ENCODE measurements around the gene SYT6.

SYT6 gene

GRCh38 chr1:114130846-114131525, 22.7 kb downstream of the SYT6 start:
- Histone ChIP-seq H3K4me3 (ENCODE audit: low read depth, low read length) (no peak overlapping the region), H3K27me3 (no peaks in the 10 kb centered on the region), H3K36me3 (no peaks in the 10 kb centered on the region), H3K9me3 (no peaks in the 10 kb centered on the region), H3K4me1 (no peaks in the 10 kb centered on the region)
- DNase-seq, result no peak
- TF ChIP-seq CTCF (IDR thresholded peaks at IDR 0.05; ENCODE audit: low read depth, low read length), result no peak

- H3K27me3 ChIP-seq, result no peaks in the 10 kb centered on the region
- H3K4me3 ChIP-seq (ENCODE audit: low read depth, low read length), result no peak overlapping the region
- H3K4me1 ChIP-seq, result no peaks in the 10 kb centered on the region
- H3K36me3 ChIP-seq, result no peaks in the 10 kb centered on the region
- no peak for TF ChIP-seq CTCF (IDR thresholded peaks at IDR 0.05; ENCODE audit: low read depth, low read length)
- no peaks in the 10 kb centered on the region for H3K9me3 ChIP-seq
- DNase-seq, result no peak
Measured at GRCh38 chr1:114130213-114130612, 23.5 kb downstream of the SYT6 start.

GRCh38 chr1:114128293-114128692, 25.4 kb downstream of the SYT6 start:
- no peak for DNase-seq
- no peaks in the 10 kb centered on the region for H3K9me3 ChIP-seq
- no peaks in the 10 kb centered on the region for H3K27me3 ChIP-seq
- no peak overlapping the region for H3K4me3 ChIP-seq (ENCODE audit: low read depth, low read length)
- no peaks in the 10 kb centered on the region for H3K4me1 ChIP-seq
- no peak for TF ChIP-seq CTCF (IDR thresholded peaks at IDR 0.05; ENCODE audit: low read depth, low read length)
- no peaks in the 10 kb centered on the region for H3K36me3 ChIP-seq

GRCh38 chr1:114126261-114127095, 27.2 kb downstream of the SYT6 start:
- Histone ChIP-seq H3K27me3 (no peaks in the 10 kb centered on the region), H3K4me3 (ENCODE audit: low read depth, low read length) (no peak overlapping the region), H3K9me3 (no peaks in the 10 kb centered on the region), H3K4me1 (no peaks in the 10 kb centered on the region), H3K36me3 (no peaks in the 10 kb centered on the region)
- no peak for DNase-seq
- no peak for TF ChIP-seq CTCF (IDR thresholded peaks at IDR 0.05; ENCODE audit: low read depth, low read length)

- no peak for TF ChIP-seq CTCF (IDR thresholded peaks at IDR 0.05; ENCODE audit: low read depth, low read length)
- H3K4me3 ChIP-seq (ENCODE audit: low read depth, low read length), result no peak overlapping the region
- no peaks in the 10 kb centered on the region for H3K9me3 ChIP-seq
- H3K27me3 ChIP-seq, result no peaks in the 10 kb centered on the region
- no peaks in the 10 kb centered on the region for H3K4me1 ChIP-seq
- H3K36me3 ChIP-seq, result no peaks in the 10 kb centered on the region
- DNase-seq, result no peak
Measured at GRCh38 chr1:114124644-114125043, 29.0 kb downstream of the SYT6 start.

Data from BE2C (cell line).